ENCODE results near the gene FRMD4A.

The FRMD4A gene

GRCh38 chr10:14293526-14293925, 37.2 kb downstream of the FRMD4A start:
- H3K4me1 Mint-ChIP-seq (ENCODE audit: low read depth): no peaks in the 10 kb centered on the region
- no peak overlapping the region for H3K27ac Mint-ChIP-seq
- H3K36me3 Mint-ChIP-seq (ENCODE audit: low read depth): no peaks in the 10 kb centered on the region
- no peak overlapping the region for H3K4me3 Mint-ChIP-seq
- peaks cover 23% of the 10 kb centered on the region for H3K9me3 Mint-ChIP-seq
- DNase-seq: no peak
- peaks cover 26% of the 10 kb centered on the region for H3K27me3 Mint-ChIP-seq

- Mint-ChIP-seq H3K27me3 (peaks cover 41% of the 10 kb centered on the region), H3K27ac (no peak overlapping the region), H3K36me3 (ENCODE audit: low read depth) (no peaks in the 10 kb centered on the region), H3K4me3 (no peak overlapping the region), H3K4me1 (ENCODE audit: low read depth) (no peaks in the 10 kb centered on the region), H3K9me3 (peaks cover 23% of the 10 kb centered on the region)
- no peak for DNase-seq
Observed at GRCh38 chr10:14291296-14291695, 39.4 kb downstream of the FRMD4A start.

GRCh38 chr10:14285941-14286560, 44.7 kb downstream of the FRMD4A start:
- H3K36me3 Mint-ChIP-seq (ENCODE audit: low read depth): no peaks in the 10 kb centered on the region
- H3K4me1 Mint-ChIP-seq (ENCODE audit: low read depth): no peaks in the 10 kb centered on the region
- peaks cover 10% of the 10 kb centered on the region for H3K9me3 Mint-ChIP-seq
- peaks cover 55% of the 10 kb centered on the region for H3K27me3 Mint-ChIP-seq
- DNase-seq: no peak
- H3K27ac Mint-ChIP-seq: no peak overlapping the region
- H3K4me3 Mint-ChIP-seq: no peak overlapping the region

- Mint-ChIP-seq H3K27ac (no peak overlapping the region), H3K27me3 (peaks cover 46% of the 10 kb centered on the region), H3K9me3 (peaks cover 3% of the 10 kb centered on the region), H3K4me3 (no peak overlapping the region), H3K4me1 (ENCODE audit: low read depth) (no peaks in the 10 kb centered on the region), H3K36me3 (ENCODE audit: low read depth) (no peaks in the 10 kb centered on the region)
- DNase-seq: no peak
Observed at GRCh38 chr10:14282276-14282675, 48.4 kb downstream of the FRMD4A start.

GRCh38 chr10:14278533-14278932, 52.2 kb downstream of the FRMD4A start:
- Mint-ChIP-seq H3K27me3 (peaks cover 24% of the 10 kb centered on the region), H3K27ac (no peak overlapping the region), H3K9me3 (no peaks in the 10 kb centered on the region), H3K4me1 (ENCODE audit: low read depth) (no peaks in the 10 kb centered on the region), H3K4me3 (no peak overlapping the region), H3K36me3 (ENCODE audit: low read depth) (no peaks in the 10 kb centered on the region)
- DNase-seq: no peak

- Mint-ChIP-seq H3K27ac (no peak overlapping the region), H3K4me3 (no peak overlapping the region), H3K9me3 (no peaks in the 10 kb centered on the region), H3K4me1 (ENCODE audit: low read depth) (no peaks in the 10 kb centered on the region), H3K27me3 (peaks cover 13% of the 10 kb centered on the region), H3K36me3 (ENCODE audit: low read depth) (no peaks in the 10 kb centered on the region)
- no peak for DNase-seq
Observed at GRCh38 chr10:14276210-14276609, 54.5 kb downstream of the FRMD4A start.

GRCh38 chr10:14271621-14272020, 59.1 kb downstream of the FRMD4A start:
- no peak overlapping the region for H3K27ac Mint-ChIP-seq
- H3K9me3 Mint-ChIP-seq: no peaks in the 10 kb centered on the region
- no peaks in the 10 kb centered on the region for H3K4me1 Mint-ChIP-seq (ENCODE audit: low read depth)
- no peak for DNase-seq
- no peaks in the 10 kb centered on the region for H3K36me3 Mint-ChIP-seq (ENCODE audit: low read depth)
- no peak overlapping the region for H3K4me3 Mint-ChIP-seq
- no peaks in the 10 kb centered on the region for H3K27me3 Mint-ChIP-seq

GRCh38 chr10:14270370-14270769, 60.4 kb downstream of the FRMD4A start:
- no peak overlapping the region for H3K27ac Mint-ChIP-seq
- H3K27me3 Mint-ChIP-seq: peaks cover 4% of the 10 kb centered on the region
- DNase-seq: no peak
- no peak overlapping the region for H3K4me3 Mint-ChIP-seq
- no peaks in the 10 kb centered on the region for H3K36me3 Mint-ChIP-seq (ENCODE audit: low read depth)
- H3K4me1 Mint-ChIP-seq (ENCODE audit: low read depth): no peaks in the 10 kb centered on the region
- no peaks in the 10 kb centered on the region for H3K9me3 Mint-ChIP-seq

GRCh38 chr10:14265709-14266108, 65.0 kb downstream of the FRMD4A start:
- H3K27ac Mint-ChIP-seq: no peak overlapping the region
- DNase-seq: no peak

GRCh38 chr10:14262836-14263425, 67.8 kb downstream of the FRMD4A start:
- H3K36me3 Mint-ChIP-seq (ENCODE audit: low read depth): no peaks in the 10 kb centered on the region
- no peaks in the 10 kb centered on the region for H3K9me3 Mint-ChIP-seq
- no peak for DNase-seq
- H3K4me3 Mint-ChIP-seq: no peak overlapping the region
- H3K27ac Mint-ChIP-seq: no peak overlapping the region
- H3K27me3 Mint-ChIP-seq: peaks cover 33% of the 10 kb centered on the region
- H3K4me1 Mint-ChIP-seq (ENCODE audit: low read depth): no peaks in the 10 kb centered on the region

More at GRCh38 chr10:14265709-14266108, 65.0 kb downstream of the FRMD4A start:
- Mint-ChIP-seq H3K27me3 (peaks cover 33% of the 10 kb centered on the region), H3K4me3 (no peak overlapping the region), H3K36me3 (ENCODE audit: low read depth) (no peaks in the 10 kb centered on the region), H3K4me1 (ENCODE audit: low read depth) (no peaks in the 10 kb centered on the region), H3K9me3 (no peaks in the 10 kb centered on the region)

GRCh38 chr10:14261336-14261735, 69.4 kb downstream of the FRMD4A start:
- Mint-ChIP-seq H3K4me3 (no peak overlapping the region), H3K4me1 (ENCODE audit: low read depth) (no peaks in the 10 kb centered on the region), H3K27me3 (peaks cover 39% of the 10 kb centered on the region), H3K36me3 (ENCODE audit: low read depth) (no peaks in the 10 kb centered on the region), H3K9me3 (no peaks in the 10 kb centered on the region), H3K27ac (no peak overlapping the region)
- no peak for DNase-seq

- Mint-ChIP-seq H3K27ac (no peak overlapping the region), H3K9me3 (no peaks in the 10 kb centered on the region), H3K36me3 (ENCODE audit: low read depth) (no peaks in the 10 kb centered on the region), H3K4me1 (ENCODE audit: low read depth) (no peaks in the 10 kb centered on the region), H3K4me3 (no peak overlapping the region), H3K27me3 (peaks cover 34% of the 10 kb centered on the region)
- no peak for DNase-seq
Observed at GRCh38 chr10:14259696-14260566, 70.8 kb downstream of the FRMD4A start.

- DNase-seq: no peak
- H3K27me3 Mint-ChIP-seq: peaks cover 15% of the 10 kb centered on the region
Observed at GRCh38 chr10:14254368-14254767, 76.4 kb downstream of the FRMD4A start.

GRCh38 chr10:14253711-14254110, 77.0 kb downstream of the FRMD4A start:
- Mint-ChIP-seq H3K27me3 (peaks cover 15% of the 10 kb centered on the region), H3K27ac (no peak overlapping the region), H3K36me3 (ENCODE audit: low read depth) (no peaks in the 10 kb centered on the region), H3K4me1 (ENCODE audit: low read depth) (no peaks in the 10 kb centered on the region), H3K9me3 (peaks cover 2% of the 10 kb centered on the region), H3K4me3 (no peak overlapping the region)
- DNase-seq: no peak

More at GRCh38 chr10:14254368-14254767, 76.4 kb downstream of the FRMD4A start:
- H3K4me1 Mint-ChIP-seq (ENCODE audit: low read depth): no peaks in the 10 kb centered on the region
- H3K36me3 Mint-ChIP-seq (ENCODE audit: low read depth): no peaks in the 10 kb centered on the region
- H3K4me3 Mint-ChIP-seq: no peak overlapping the region
- peaks cover 2% of the 10 kb centered on the region for H3K9me3 Mint-ChIP-seq
- no peak overlapping the region for H3K27ac Mint-ChIP-seq

- Mint-ChIP-seq H3K4me3 (no peak overlapping the region), H3K36me3 (ENCODE audit: low read depth) (no peaks in the 10 kb centered on the region), H3K27me3 (peaks cover 15% of the 10 kb centered on the region), H3K9me3 (peaks cover 2% of the 10 kb centered on the region), H3K4me1 (ENCODE audit: low read depth) (no peaks in the 10 kb centered on the region), H3K27ac (no peak overlapping the region)
- no peak for DNase-seq
Observed at GRCh38 chr10:14253079-14253478, 77.6 kb downstream of the FRMD4A start.

Measured in activated T-cell treated with anti-CD3 and anti-CD28 coated beads, Interleukin-2, amount 50 U/mL, for 24 hours (primary cell).